SIG-M5 (cell line): ENCODE measurements around the gene NLRC5.

Source experiments
- DNase-seq: peaks from one replicate; lab custom pipeline; 2025; lab: John Stamatoyannopoulos, UW

NLRC5 gene

GRCh38 chr16:56988948-56989945 lies at the start of gene NLRC5:
TSS of gene NLRC5 (plus strand) at chr16:56989557. CDS start at chr16:57020713, 31,156 bp downstream.
- DNase-seq = peak; percentile 27

- DNase-seq = no peak
Observed at GRCh38 chr16:56939801-56940200, 49.6 kb upstream of the NLRC5 start.

- DNase-seq = no peak
Observed at GRCh38 chr16:56941092-56941491, 48.3 kb upstream of the NLRC5 start.

- no peak for DNase-seq
Observed at GRCh38 chr16:56941856-56942331, 47.5 kb upstream of the NLRC5 start.

- no peak for DNase-seq
Observed at GRCh38 chr16:56943761-56944375, 45.5 kb upstream of the NLRC5 start.

- no peak for DNase-seq
Observed at GRCh38 chr16:56944954-56945839, 44.2 kb upstream of the NLRC5 start.

GRCh38 chr16:56945847-56946527 lies 43.4 kb upstream of the NLRC5 start:
- DNase-seq = no peak

- DNase-seq = no peak
Observed at GRCh38 chr16:56946767-56947603, 42.4 kb upstream of the NLRC5 start.

GRCh38 chr16:56947604-56947995 lies 41.8 kb upstream of the NLRC5 start:
- no peak for DNase-seq

GRCh38 chr16:56948234-56948633 lies 41.1 kb upstream of the NLRC5 start:
- DNase-seq = no peak

GRCh38 chr16:56950051-56950450 lies 39.3 kb upstream of the NLRC5 start:
- DNase-seq = no peak

GRCh38 chr16:56950455-56950854 lies 38.9 kb upstream of the NLRC5 start:
- no peak for DNase-seq

- peak; percentile 11 for DNase-seq
Observed at GRCh38 chr16:56950881-56951771, 38.2 kb upstream of the NLRC5 start.

GRCh38 chr16:56953006-56953405 lies 36.4 kb upstream of the NLRC5 start:
- no peak for DNase-seq

- no peak for DNase-seq
Observed at GRCh38 chr16:56956076-56956475, 33.3 kb upstream of the NLRC5 start.

GRCh38 chr16:56956756-56957155 lies 32.6 kb upstream of the NLRC5 start:
- no peak for DNase-seq

GRCh38 chr16:56960681-56961281 lies 28.6 kb upstream of the NLRC5 start:
- DNase-seq = no peak

GRCh38 chr16:56961386-56961785 lies 28.0 kb upstream of the NLRC5 start:
- no peak for DNase-seq

- no peak for DNase-seq
Observed at GRCh38 chr16:56961851-56962281, 27.5 kb upstream of the NLRC5 start, which contains the start of gene CETP. TSS of gene CETP (plus strand) at chr16:56961950. CDS start at chr16:56961980, 30 bp downstream.
